Stomach (tissue), 4 donors: ENCODE results near the gene TRAK1.

Experiments used
- CTCF ChIP-seq, 7 experiments: fragments of 450-650 bp in 4 of 7; fragments of 200-600 bp in 3 of 7; sonication (generic) in 3 of 7; IDR thresholded peaks; one replicate each; pipeline ENCODE4 v1.5.1; 2016 to 2019; ENCODE audit warnings: antibody characterized with exemption in 7 of 7, control low read depth in 2 of 7, mild to moderate bottlenecking in 1 of 7
- EP300 ChIP-seq: sonication (generic); formaldehyde crosslinking; IDR thresholded peaks from one replicate; pipeline ENCODE4 v1.6.1; 2017; ENCODE audit warnings: antibody characterized with exemption
- POLR2A ChIP-seq, 4 donors: fragments of 450-650 bp; IDR thresholded peaks; one replicate each; pipeline ENCODE4 v1.6.1; 2016; ENCODE audit warnings: antibody characterized with exemption in 4 of 4, control low read depth in 2 of 4, mild to moderate bottlenecking in 1 of 4, moderate library complexity in 1 of 4
- POLR2AphosphoS5 ChIP-seq, 3 donors: sonication (generic); formaldehyde crosslinking; IDR thresholded peaks; one replicate each; pipeline ENCODE4 v1.6.1; 2016; ENCODE audit warnings: antibody characterized with exemption in 3 of 3

GRCh38 chr3:42184651-42185443 lies 93.7 kb downstream of the TRAK1 start:
- TF ChIP-seq POLR2AphosphoS5 (IDR thresholded peaks at IDR 0.05) (peak in 1 of 3 donors; percentile 20), CTCF (IDR thresholded peaks at IDR 0.05) (no peak), EP300 (no peak), POLR2A (IDR thresholded peaks at IDR 0.05) (no peak)
